GM12891 (cell line): Measurements from ENCODE around the gene PRLR.

Source experiments
- PAX5 ChIP-seq: IDR thresholded peaks from 2 replicates; pipeline ENCODE4 v1.6.1; 2011; ENCODE audit warnings: low read length, moderate library complexity, mild to moderate bottlenecking; ENCODE audit not compliant: insufficient read depth, severe bottlenecking
- POLR2A ChIP-seq: IDR thresholded peaks from 2 replicates; pipeline ENCODE4 v1.6.1; 2011; ENCODE audit warnings: low read depth, low read length, control low read depth
- POLR2AphosphoS5 ChIP-seq: IDR thresholded peaks from 2 replicates; pipeline ENCODE4 v1.6.1; 2011; ENCODE audit warnings: low read depth, low read length, control low read depth
- POU2F2 ChIP-seq: IDR thresholded peaks from 2 replicates; pipeline ENCODE4 v1.6.1; 2011; ENCODE audit warnings: low read depth, mild to moderate bottlenecking, control low read depth, low read length, moderate library complexity
- SPI1 ChIP-seq: IDR thresholded peaks from 2 replicates; pipeline ENCODE4 v1.6.1; 2011; ENCODE audit warnings: low read depth, low read length, control low read depth
- TAF1 ChIP-seq: IDR thresholded peaks from 2 replicates; pipeline ENCODE4 v1.6.1; 2011; ENCODE audit warnings: low read depth, low read length, control low read depth

GRCh38 chr5:35101016-35101415 lies 129.3 kb downstream of the PRLR start:
- TF ChIP-seq POLR2A (no peak), TAF1 (no peak), POLR2AphosphoS5 (no peak), POU2F2 (no peak), SPI1 (no peak), PAX5 (no peak)
